ENCODE data around the gene PDE7B. TPM values are rescaled to one million over a fixed set of nuclear protein-coding genes. Genes with fewer than 3 reads are reported as not detected.

Gene PDE7B
- polyA plus RNA-seq, 1 donor (not counting 4 experiments of a cell fraction or from before 2014, with no cell fraction given), result 0.01 TPM

DNA sequence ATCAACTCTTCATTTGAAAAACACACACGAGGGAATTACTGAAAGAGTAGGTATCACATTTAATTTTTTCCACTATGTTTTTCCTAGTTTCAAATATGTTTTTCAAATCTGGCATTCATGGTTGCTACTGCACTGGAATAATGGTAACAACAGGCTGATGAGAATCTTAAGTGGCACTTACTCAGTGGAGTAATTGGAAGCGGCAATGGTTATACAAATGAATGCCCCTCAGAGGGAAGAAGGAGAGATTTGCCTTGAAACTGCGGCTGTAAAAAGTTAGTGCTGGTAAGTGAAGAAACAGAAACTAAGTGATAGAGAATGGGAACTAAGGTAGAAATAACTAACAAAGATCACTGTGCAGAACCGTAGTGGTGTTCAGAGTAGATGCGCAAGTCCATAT, 41.0 kb upstream of the PDE7B start:
- Histone ChIP-seq H3K9me3 (ENCODE audit: control insufficient read depth, low read depth, low read length) (no peaks in the 10 kb centered on the region), H3K79me2 (ENCODE audit: control insufficient read depth, insufficient read depth, low read length) (no peaks in the 10 kb centered on the region), H3K9ac (ENCODE audit: control insufficient read depth, extremely low read depth, insufficient read depth, low read length) (no peak overlapping the region), H3K27ac (ENCODE audit: control insufficient read depth, insufficient read depth, low read length) (no peak overlapping the region), H3K4me2 (ENCODE audit: control insufficient read depth, extremely low read depth, insufficient read depth, low read depth, low read length) (no peak overlapping the region), H3K9me1 (ENCODE audit: control insufficient read depth, extremely low read depth, insufficient read depth, low read length) (no peaks in the 10 kb centered on the region), H3K36me3 (ENCODE audit: control insufficient read depth in 2 of 2, extremely low read depth in 1 of 2, insufficient read depth in 2 of 2, low read length in 2 of 2) (no peaks in the 10 kb centered on the region), H3K4me1 (ENCODE audit: control insufficient read depth, extremely low read depth, insufficient read depth, low read length) (peaks cover 10% of the 10 kb centered on the region), H3K27me3 (ENCODE audit: control insufficient read depth, extremely low read depth, insufficient read depth, low read length) (no peaks in the 10 kb centered on the region), H2AFZ (ENCODE audit: control insufficient read depth, low read length) (no peak overlapping the region), H3K4me3 (ENCODE audit: control insufficient read depth in 2 of 3, extremely low read depth in 1 of 3, insufficient read depth in 2 of 3, low read depth in 1 of 3, low read length in 3 of 3) (no peak overlapping the region), H4K20me1 (ENCODE audit: control insufficient read depth, extremely low read depth, insufficient read depth, low read length) (no peaks in the 10 kb centered on the region)
- TF ChIP-seq EZH2 (IDR thresholded peaks at IDR 0.05; ENCODE audit: low read length), result no peak
- TF ChIP-seq, protein P1, sequence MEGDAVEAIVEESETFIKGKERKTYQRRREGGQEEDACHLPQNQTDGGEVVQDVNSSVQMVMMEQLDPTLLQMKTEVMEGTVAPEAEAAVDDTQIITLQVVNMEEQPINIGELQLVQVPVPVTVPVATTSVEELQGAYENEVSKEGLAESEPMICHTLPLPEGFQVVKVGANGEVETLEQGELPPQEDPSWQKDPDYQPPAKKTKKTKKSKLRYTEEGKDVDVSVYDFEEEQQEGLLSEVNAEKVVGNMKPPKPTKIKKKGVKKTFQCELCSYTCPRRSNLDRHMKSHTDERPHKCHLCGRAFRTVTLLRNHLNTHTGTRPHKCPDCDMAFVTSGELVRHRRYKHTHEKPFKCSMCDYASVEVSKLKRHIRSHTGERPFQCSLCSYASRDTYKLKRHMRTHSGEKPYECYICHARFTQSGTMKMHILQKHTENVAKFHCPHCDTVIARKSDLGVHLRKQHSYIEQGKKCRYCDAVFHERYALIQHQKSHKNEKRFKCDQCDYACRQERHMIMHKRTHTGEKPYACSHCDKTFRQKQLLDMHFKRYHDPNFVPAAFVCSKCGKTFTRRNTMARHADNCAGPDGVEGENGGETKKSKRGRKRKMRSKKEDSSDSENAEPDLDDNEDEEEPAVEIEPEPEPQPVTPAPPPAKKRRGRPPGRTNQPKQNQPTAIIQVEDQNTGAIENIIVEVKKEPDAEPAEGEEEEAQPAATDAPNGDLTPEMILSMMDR (optimal IDR thresholded peaks at IDR 0.05 in 1 of 3, IDR thresholded peaks at IDR 0.05 in 1 of 3, conservative IDR thresholded peaks at IDR 0.05 in 1 of 3; ENCODE audit: extremely low read depth in 1 of 3, insufficient read depth in 2 of 3, low read length in 3 of 3), result no peak
- dilution Hi-C loops (cut with MboI; ENCODE audit: extremely low pct_ligation_motif_present, low sequenced_read_pairs), result no loop called here
- DNase-seq (ENCODE audit: low read depth, low spot score), result no peak
- no peak for FAIRE-seq

DNA sequence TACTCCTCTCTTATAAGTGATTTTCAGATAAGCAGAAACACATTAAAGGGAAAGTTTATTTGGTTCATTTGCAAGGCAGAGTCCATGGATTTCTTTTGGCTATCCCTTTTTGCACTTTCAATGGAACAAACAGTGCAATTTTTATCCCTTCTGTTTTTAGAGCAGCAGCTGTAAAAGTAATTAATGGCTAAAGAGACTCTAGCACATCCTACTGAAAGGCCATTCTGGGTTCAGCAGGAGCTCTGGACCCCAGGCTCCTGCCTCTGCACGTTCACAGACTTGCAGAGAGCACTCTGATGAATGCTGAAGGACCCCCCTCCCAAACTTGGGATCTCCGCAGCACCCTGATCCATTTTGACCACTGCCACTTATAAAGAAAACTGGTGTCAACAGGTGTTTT, 40.3 kb upstream of the PDE7B start:
- Histone ChIP-seq H3K9me3 (ENCODE audit: control insufficient read depth, low read depth, low read length) (no peaks in the 10 kb centered on the region), H4K20me1 (ENCODE audit: control insufficient read depth, extremely low read depth, insufficient read depth, low read length) (no peaks in the 10 kb centered on the region), H3K27me3 (ENCODE audit: control insufficient read depth, extremely low read depth, insufficient read depth, low read length) (no peaks in the 10 kb centered on the region), H3K79me2 (ENCODE audit: control insufficient read depth, insufficient read depth, low read length) (no peaks in the 10 kb centered on the region), H3K27ac (ENCODE audit: control insufficient read depth, insufficient read depth, low read length) (no peak overlapping the region), H3K9me1 (ENCODE audit: control insufficient read depth, extremely low read depth, insufficient read depth, low read length) (no peaks in the 10 kb centered on the region), H3K36me3 (ENCODE audit: control insufficient read depth in 2 of 2, extremely low read depth in 1 of 2, insufficient read depth in 2 of 2, low read length in 2 of 2) (no peaks in the 10 kb centered on the region), H3K9ac (ENCODE audit: control insufficient read depth, extremely low read depth, insufficient read depth, low read length) (no peak overlapping the region), H3K4me1 (ENCODE audit: control insufficient read depth, extremely low read depth, insufficient read depth, low read length) (peaks cover 10% of the 10 kb centered on the region), H2AFZ (ENCODE audit: control insufficient read depth, low read length) (no peak overlapping the region), H3K4me2 (ENCODE audit: control insufficient read depth, extremely low read depth, insufficient read depth, low read depth, low read length) (no peak overlapping the region), H3K4me3 (ENCODE audit: control insufficient read depth in 2 of 3, extremely low read depth in 1 of 3, insufficient read depth in 2 of 3, low read depth in 1 of 3, low read length in 3 of 3) (no peak overlapping the region)
- FAIRE-seq (no peak), DNase-seq (ENCODE audit: low read depth, low spot score) (no peak)
- dilution Hi-C loops (cut with MboI; ENCODE audit: extremely low pct_ligation_motif_present, low sequenced_read_pairs), result no loop called here
- no peak for TF ChIP-seq EZH2 (IDR thresholded peaks at IDR 0.05; ENCODE audit: low read length)
